NCI-H2196 (cell line): Measurements from ENCODE around the gene RAF1.
"Not testable (repeated sequence)": the region's sequence is repeated elsewhere in the genome, so short reads cannot be mapped to it uniquely, and the experiment has no call there.

Experiments
- DNase-seq: peaks from one replicate; lab custom pipeline; 2025; ENCODE audit not compliant: unreplicated experiment; lab: John Stamatoyannopoulos, UW

RAF1 gene

GRCh38 chr3:12663936-12664908 is at the start of gene RAF1:
Gene RAF1, minus strand, starts transcription at chr3:12664117. Its CDS starts 45,396 bp downstream, at chr3:12618721.
- DNase-seq, result peak; percentile 94

- no peak for DNase-seq
Observed at GRCh38 chr3:12710062-12710461, 46.1 kb upstream of the RAF1 start.

- no peak for DNase-seq
Observed at GRCh38 chr3:12709334-12709733, 45.4 kb upstream of the RAF1 start.

GRCh38 chr3:12708584-12709192 is 44.8 kb upstream of the RAF1 start:
- no peak for DNase-seq

GRCh38 chr3:12707449-12707848 is 43.5 kb upstream of the RAF1 start:
- peak; percentile 30 for DNase-seq

- DNase-seq, result peak; percentile 33
Observed at GRCh38 chr3:12706504-12707253, 42.8 kb upstream of the RAF1 start.

GRCh38 chr3:12705981-12706380 is 42.1 kb upstream of the RAF1 start:
- DNase-seq, result no peak

GRCh38 chr3:12705374-12705926 is 41.5 kb upstream of the RAF1 start:
- DNase-seq, result no peak

- no peak for DNase-seq
Observed at GRCh38 chr3:12702501-12702900, 38.6 kb upstream of the RAF1 start.

- DNase-seq, result not testable (repeated sequence)
Observed at GRCh38 chr3:12701601-12702000, 37.7 kb upstream of the RAF1 start.

- DNase-seq, result no peak
Observed at GRCh38 chr3:12700800-12701199, 36.9 kb upstream of the RAF1 start.

- no peak for DNase-seq
Observed at GRCh38 chr3:12695916-12696315, 32.0 kb upstream of the RAF1 start.

- no peak for DNase-seq
Observed at GRCh38 chr3:12695112-12695511, 31.2 kb upstream of the RAF1 start.

GRCh38 chr3:12692444-12692843 is 28.5 kb upstream of the RAF1 start:
- DNase-seq, result no peak

GRCh38 chr3:12689997-12690711 is 26.2 kb upstream of the RAF1 start:
- DNase-seq, result no peak

- DNase-seq, result no peak
Observed at GRCh38 chr3:12687948-12688347, 24.0 kb upstream of the RAF1 start.

GRCh38 chr3:12686096-12686495 is 22.2 kb upstream of the RAF1 start:
- DNase-seq, result no peak

- no peak for DNase-seq
Observed at GRCh38 chr3:12681943-12682390, 18.1 kb upstream of the RAF1 start.

- DNase-seq, result no peak
Observed at GRCh38 chr3:12681089-12681942, 17.4 kb upstream of the RAF1 start.

- DNase-seq, result no peak
Observed at GRCh38 chr3:12679468-12679867, 15.6 kb upstream of the RAF1 start.
